GM21529 (cell line): ENCODE results near the gene COG2.

Experiments used
- ATAC-seq: cut with Tn5 transposase; IDR thresholded peaks from one replicate; pipeline ENCODE4 v1.9.1; 2021; ENCODE audit not compliant: unreplicated experiment

COG2 gene

DNA sequence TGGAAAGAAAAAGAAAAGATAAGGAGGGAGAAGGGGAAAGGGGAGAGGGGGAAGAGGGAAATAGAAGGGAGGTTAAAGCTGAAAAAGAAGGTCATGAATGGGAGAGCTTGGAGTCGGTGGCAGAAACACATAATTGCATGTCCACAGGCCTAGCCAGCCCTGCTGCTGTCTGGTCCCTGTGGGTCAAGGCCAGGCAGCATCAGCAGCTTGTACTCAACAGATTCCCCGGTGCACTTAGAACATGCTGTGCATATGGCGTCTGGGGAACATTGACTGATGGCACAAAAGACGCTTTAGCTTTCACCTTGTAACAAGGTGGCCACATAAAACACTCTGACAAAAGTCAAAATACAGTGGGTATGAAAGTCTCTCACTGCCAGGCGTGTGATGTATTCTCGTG lies 25.9 kb downstream of the COG2 start:
- ATAC-seq: no peak

DNA sequence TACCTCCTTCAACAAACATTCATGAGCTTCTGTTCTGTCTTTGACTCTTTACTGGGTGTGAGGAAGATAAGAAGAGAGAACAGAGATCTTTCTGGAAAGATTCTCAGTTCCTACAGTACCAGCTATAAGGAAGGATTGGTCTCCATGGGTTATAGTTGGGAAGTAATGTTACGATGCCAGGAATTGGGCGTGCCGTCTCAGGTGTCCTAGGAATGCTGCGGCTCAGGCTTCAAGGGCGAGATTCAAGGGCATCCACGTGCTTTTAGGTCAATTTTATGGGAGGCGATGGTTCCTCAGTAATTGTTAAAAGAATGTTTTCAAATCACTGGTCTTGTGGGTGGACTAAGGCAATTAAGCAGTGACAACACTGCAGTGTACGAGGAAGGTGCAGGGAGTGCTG lies 27.3 kb downstream of the COG2 start:
- no peak for ATAC-seq

DNA sequence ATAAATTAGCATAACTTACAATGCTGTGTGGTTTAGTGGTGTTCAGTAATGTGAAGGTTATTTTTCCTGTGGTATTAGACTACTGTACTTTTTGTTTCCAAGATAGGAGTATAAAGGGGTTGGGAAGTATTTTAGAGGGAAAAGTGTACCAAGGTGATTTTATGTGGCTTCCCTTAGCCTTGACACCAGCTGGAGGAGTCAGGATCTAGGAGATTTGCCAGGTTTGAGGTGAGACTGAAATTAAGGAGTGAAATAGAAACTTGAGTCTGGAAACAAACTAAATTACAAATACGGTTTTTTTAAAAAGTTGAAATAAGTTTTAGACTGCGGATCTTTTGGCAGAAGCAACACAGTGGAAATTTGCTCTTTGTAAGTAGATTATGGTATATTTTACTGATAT lies 32.3 kb downstream of the COG2 start:
- no peak for ATAC-seq

DNA sequence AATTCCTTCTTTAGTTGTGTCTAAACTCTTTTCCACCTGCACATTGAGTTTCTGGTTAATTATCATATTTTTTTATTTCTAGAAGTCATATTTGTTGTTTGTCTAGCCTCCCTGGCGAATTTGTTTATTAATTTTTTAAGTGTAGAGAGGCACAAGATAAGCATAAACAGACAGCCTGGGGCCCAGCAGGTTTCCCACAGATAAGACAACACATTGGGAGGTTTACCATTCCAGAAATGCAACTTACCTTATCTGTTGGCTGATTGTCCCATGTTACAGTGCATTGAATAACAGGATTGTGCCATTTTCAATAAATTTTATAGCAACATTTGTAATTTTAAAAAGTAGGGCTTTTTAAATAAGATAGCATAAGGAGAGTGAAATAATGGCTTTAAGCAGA lies 34.9 kb downstream of the COG2 start:
- ATAC-seq: no peak

DNA sequence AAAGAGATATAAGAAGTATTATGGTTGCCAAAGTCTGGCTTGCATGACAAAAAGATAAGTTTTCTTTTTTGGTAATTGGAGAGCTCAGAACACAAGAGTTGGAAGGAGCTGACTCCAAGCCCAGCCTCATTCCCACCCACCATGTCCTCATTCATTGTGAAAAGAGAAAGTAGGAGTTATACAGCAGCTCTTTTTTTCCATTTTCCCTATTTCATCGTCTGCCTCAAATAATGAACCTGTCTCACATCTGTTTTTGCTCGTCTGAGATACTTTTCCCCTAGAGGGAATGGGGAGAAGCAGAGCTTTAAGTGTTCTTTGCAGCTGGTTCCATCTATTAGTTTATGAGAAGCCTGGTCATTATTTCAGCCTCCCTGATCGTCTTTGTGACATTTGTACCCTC lies 36.9 kb downstream of the COG2 start:
- no peak for ATAC-seq

DNA sequence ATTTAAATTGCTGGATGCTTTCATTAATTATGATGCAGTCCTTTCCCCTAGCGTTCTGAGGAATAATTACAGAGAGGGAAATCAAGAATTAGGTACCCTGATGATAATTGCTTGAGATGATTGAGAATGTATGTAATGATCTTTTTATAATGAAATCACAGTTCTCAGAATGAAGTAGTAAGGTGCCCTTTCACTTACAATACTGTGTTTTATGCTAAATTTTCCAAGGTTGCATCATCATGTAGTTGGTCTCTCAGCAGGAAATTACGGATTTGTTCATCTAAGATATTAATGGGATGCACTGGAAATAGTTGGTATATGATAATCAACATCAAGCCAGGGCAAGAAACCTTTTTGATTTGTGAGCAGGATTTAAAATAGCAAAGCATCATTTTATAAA lies 37.5 kb downstream of the COG2 start:
- ATAC-seq: no peak

DNA sequence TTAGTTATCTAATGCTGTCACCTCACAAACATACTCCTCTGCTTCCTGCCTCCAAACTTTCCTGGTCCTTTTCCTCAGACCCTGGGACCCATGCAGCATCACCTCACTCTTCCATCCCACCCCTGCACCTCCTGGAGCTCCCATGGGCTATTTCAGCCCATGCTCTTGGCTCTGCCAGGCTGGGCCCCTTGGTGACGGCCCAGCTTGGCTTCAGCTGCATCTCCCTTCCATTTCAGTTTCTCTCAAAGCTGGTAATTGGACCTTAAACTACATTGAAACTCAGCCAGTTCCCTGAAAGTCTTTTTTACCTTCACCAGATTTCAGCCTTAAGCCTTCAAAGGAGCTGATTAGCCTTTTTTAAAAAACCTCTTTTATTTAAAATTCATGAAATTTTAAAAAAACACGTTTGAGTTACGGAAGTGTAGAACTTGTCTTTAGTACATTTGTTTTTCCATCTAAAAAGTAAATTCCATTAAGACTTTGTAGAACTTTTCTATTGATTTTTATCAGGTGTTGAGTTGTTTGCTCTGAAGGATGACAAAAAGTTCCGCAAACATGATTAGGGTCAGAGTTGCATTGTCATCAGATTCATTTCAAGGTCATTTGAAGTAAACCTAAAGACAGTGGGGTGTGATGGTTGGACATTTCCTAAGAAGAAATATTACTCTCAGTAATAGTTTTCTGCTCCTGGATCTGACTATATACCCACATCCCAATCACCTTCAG lies 38.2 kb downstream of the COG2 start:
- ATAC-seq: no peak

DNA sequence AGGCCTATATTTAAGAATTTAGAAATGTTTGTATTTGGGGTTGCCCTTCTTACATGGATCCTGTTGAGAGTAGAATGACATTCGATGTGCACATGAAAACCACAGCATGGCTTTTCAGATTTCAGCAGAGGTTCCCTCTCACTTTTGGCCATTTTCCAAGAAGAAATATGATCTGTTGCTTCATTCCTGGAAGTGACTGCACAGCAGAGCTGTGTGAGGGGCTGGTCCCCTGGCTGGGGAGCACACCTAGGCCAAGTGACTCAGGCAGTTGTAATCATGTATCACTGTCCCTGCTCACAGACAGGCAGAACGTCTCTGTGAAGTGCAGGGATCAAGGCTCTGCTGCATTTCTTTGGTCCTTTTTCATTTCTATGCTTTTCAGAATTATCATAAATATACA lies 39.3 kb downstream of the COG2 start:
- no peak for ATAC-seq

DNA sequence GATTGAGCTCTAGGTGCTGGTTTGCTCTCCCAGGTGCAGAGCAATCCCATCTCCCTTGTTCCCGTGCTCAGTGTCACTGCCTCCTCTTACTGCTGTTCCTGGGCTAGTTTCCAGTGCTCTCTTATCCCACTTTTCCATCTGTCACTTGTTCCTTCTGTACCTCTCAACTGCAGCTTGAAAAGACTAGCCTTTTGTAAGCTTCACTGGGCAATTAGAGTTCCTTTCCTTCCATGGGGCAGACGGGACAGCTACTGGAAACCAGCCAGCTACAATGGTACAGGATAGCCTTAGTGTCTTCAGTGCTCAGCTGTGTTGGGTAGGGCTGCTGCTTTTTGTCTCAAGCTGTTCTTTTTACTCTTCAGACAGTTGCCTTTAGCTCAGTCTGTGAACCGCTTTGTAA lies 40.0 kb downstream of the COG2 start:
- no peak for ATAC-seq

DNA sequence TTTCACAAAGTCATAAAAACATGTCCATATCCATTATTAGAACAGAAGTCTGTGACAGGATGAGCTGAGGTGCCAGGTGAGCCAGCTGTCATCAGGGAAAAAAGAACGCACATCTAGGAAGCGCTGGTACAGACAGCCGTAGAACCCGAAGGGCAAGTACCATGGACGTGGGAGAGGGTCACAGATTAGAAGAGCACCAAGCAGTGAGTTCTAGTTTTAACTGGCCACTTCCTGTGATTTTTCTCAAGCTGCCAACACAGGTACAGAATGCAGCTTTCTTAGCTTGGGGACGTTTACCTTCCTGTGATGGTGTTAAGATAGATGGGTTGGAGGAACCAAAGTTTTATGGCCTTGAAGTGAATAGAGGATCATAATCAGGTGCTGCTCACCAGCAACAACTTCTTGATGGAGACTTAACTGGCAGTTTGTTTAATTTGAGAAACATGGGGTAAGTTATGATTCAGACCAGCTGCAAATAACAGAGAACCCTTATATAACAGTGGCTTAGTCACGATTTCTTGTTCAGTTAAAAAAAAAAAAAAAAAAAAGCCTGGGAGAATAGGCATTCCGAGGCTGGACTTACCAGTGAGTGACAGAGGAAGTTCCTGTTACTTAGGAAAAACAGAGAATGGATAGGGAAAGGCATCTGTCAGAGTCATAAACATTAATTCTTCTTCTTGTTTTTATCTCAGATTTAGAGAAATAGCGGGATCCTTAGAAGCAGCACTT lies 40.8 kb downstream of the COG2 start:
- ATAC-seq: no peak

DNA sequence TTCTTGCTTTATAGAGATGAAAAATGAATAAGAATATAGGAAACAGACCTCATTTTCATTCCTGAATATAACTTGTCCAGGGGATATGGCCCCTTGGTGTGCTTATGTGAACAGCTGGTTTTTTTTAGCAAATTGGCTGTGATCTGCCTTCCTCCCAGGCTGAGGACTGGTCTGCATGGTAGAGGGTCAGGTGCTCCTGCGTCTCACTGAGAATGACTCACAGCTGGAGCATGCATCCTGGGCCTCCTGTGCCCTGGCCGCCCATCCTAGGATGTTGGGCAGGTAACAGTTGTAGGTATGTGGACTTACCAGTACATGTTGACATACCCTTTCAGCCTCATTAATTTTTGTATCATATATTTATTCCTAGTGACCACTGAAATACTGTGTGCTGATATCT lies 41.9 kb downstream of the COG2 start:
- no peak for ATAC-seq

DNA sequence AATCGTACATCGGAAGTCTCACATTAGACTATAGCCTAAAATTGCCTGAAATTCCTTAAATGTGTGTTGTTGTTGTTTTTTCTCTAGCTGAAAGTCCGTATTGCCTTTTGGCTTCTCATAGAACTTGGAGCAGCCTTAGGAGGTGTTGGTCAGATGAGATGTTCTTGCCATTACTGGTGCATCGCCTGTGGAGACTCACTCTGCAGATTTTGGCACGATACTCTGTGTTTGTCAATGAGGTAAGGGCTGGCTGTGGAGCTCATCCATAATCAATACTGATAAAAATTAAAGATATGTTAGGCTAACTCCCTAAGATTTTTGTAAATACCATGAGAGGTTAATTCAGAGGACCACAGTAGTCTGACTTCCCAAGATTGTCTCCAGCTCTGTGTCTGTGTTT lies 42.7 kb downstream of the COG2 start:
- ATAC-seq: no peak

DNA sequence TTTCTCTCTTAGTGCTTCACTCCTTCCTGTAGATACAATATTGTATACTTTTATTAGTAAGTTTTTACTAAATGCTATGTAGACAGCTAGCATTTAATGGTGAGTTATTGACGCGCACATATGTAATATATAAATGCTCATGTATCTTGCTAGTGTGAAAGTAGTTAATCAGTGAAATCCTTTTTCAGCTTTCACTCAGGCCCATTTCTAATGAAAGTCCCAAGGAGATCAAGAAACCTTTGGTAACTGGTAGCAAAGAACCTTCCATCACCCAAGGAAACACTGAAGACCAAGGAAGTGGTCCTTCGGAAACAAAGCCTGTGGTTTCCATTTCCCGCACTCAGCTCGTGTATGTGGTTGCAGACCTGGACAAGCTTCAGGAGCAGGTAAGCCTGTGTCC lies 44.5 kb downstream of the COG2 start:
- ATAC-seq: no peak

DNA sequence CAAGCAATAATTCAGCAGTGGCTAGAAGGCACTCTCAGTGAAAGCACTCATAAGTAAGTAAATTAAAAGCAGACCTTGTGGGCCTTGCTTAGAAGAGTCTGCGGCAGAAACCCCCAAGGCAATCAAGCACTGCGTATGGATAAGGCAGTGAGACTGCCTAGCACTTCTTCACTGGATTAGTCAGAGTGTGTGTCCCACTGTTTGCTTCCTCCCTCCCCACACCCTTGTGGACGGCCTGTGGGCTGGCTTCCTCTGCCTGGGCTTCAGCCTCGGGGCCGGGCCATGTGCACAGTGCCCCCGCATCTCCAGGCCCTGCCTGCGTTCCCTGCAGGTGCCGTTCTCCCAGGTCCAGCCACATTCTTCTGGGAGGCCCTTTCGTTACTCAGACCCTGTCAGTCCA lies 47.8 kb downstream of the COG2 start:
- ATAC-seq: no peak

DNA sequence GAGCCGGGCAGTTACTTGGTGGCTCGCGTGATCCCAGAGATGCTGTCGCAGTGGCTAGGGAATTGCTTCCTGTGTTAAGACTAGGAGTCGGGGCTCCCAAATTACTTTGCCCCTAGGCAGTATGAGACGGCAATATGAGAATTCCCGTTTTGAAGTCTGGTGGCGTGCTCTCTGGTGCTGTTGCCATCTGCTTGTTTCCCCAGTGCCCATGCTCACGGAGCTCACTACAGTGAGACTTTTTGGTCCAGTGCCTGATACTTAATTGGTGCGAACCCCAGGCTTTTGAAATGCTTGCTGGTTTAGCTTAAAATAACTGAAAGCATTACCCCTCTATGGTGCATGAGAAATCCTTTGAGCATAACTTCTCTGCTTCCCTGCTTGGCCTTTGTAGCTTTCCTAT lies 49.3 kb downstream of the COG2 start:
- ATAC-seq: no peak

DNA sequence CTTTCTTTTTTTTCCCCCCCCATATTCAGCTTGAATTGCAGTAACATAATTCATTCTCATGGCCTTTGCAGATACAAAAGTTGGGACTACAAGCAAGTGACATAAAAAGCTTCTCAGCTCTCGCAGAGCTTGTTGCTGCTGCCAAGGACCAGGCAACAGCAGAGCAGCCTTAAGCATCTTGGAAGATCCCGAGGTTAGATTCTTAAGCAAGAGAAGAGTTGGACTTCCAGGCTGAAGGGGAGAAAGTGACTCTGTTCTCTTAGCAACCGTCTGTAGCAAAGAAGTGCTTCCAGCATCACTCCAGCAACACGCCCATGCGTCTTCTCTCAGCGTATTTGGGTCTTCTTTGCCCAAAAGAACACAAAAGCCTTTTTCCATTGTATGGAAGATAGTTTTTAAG lies 50.9 kb downstream of the COG2 start:
- no peak for ATAC-seq

DNA sequence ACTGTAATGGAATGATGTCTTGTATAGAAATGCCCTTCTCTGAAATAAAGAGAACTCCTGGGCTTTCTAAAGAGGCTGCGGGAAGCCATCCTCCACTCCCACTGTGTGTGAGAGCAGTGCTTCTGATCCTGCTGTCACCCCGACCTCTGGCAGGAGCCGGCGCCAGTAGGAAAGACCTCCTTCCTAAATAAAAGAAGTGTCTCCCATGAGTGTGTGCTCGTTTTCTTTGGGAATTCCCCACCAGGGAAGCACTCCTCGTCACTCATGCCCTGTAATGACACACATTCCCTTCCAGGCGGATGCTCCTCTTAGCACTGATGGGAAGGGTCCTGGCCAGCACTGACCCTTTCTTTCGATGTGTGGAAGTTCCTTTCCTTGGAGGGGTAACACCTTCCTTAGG lies 51.5 kb downstream of the COG2 start:
- ATAC-seq: no peak

DNA sequence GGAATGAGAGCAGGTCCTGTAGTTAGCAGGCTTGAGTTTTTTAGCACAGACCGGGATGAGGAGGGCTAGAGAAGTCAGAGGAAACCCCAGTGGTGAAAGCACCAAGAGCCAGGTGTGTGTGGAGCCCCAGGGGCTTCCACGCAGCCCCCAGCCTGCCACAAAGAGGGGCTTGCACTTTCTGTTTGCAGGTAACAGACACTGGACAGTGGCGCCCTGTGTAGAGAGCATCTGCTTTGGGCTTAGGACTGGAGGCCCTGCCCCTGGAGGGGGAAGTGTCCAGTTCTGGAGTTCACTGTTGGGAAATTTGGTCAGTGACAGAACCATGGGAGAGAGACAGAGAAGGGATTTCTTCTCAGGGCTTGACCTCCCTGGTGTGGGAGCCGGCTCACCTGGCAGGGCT lies 52.2 kb downstream of the COG2 start:
- ATAC-seq: no peak

DNA sequence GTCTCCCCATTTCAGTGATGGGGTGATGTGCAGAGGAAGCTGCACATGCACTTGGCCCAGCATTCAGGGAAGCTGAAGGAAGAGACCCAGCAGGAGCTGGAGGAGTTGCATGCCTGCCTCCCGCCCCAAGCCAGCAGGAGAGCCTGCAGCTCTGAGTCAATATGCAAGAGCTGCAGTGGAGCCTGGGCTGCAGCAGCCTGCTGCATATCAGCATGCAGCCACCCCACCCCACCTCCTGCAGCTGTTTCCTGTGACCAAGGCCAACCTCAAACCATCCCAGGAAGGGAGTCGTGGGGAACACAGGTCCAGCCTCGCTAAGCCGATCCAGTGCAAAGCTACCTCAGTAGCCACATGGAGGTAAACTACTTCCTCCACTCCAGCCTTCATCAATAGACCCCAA lies 52.7 kb downstream of the COG2 start:
- ATAC-seq: no peak

DNA sequence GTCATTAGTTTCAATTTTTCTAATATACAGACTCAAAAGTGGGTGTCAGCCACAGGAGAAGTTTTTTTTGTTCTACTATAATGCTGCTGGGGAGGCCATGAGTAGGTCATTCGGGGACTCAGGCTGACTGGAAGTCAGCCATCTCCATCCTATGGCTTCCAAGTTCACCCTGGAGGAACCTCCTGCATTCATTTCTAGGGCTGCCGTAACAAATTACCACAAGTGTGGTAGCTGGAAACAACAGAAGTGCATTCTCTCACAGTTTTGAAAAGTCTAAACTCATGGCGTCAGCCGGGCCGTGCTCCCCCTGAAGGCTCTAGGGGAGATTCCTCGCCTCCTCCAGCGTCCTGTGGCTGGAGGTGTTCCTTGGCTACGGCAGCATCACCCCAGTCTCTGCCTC lies 53.9 kb downstream of the COG2 start:
- no peak for ATAC-seq

DNA sequence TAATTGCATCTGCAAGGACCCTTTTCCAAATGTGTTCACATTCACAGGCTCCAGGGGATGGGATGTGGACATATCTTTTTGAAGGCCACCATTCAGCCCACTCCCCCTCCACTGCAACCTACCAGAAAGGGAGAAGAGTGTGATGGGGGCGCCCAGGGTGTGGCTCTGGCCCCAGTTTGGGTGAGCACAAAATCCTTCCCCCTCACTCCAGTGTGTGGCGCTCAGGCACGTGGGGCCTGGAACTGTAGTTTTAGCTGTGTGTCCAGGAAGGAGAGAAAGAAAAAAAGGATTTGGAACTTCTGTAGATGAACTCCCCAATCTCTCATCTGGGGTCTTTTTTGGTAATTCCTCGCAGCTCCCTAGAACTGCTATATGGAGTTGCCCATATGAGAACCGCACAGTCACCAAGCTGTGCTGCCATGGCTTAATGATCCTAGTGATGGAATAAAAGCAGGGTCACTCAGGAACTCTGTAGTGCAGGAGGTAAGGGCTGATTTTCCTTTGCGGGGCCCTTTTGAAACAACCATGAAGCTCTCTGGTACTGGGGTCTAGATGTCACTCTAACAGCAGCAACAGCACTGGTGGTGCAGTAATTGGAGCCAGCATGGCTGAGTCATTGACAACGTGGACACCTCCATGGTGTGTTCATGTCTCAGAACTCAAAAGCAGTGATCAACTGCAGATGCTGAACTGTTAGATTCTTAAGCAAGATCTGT lies 54.6 kb downstream of the COG2 start:
- no peak for ATAC-seq

DNA sequence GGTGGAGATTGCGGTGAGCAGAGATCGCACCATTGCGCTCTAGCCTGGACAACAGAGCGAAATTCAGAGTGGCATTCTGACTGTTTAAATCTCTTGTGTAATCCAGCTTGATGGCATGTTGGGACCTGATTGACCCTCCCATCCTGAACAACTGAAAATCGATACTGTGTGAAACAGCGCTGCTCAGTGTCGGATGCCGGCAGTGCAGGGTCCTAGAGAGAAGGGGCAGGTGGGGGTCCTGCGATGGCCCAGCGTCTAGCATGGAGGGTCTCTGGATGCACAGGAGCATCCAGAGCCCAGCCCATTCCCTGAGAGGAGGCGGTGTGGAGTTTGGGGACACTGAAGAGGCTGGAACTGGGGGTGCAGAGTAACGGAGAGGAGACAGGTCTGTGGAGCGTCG lies 55.8 kb downstream of the COG2 start:
- ATAC-seq: no peak
